DND-41 (cell line): ENCODE data around the gene BFSP2.

Experiments used
- ATAC-seq: fragments of 200-7000 bp; cut with Tn5 transposase; 3 replicates; pipeline ENCODE4 v1.9.1; 2021; ENCODE audit warnings: low read depth; ENCODE audit not compliant: insufficient read depth
- DNase-seq: peaks from one replicate; pipeline ENCODE4 v3.0.0-alpha.2; 2020
- H2AFZ ChIP-seq: 2 replicates; pipeline ENCODE4 v1.6.0; 2012; ENCODE audit warnings: low read depth, low read length
- H3K27ac ChIP-seq: 2 replicates; pipeline ENCODE4 v1.5.1; 2012; ENCODE audit warnings: low read length, inconsistent platforms
- H3K27me3 ChIP-seq: fragments of 200-600 bp; sonication (generic); 2 replicates; pipeline ENCODE4 v1.6.0; 2012; ENCODE audit warnings: low read length, mild to moderate bottlenecking, inconsistent platforms; ENCODE audit not compliant: insufficient read depth, poor library complexity
- H3K36me3 ChIP-seq: 2 replicates; pipeline ENCODE4 v1.5.1; 2012; ENCODE audit warnings: low read length, inconsistent platforms; ENCODE audit not compliant: insufficient read depth
- H3K4me1 ChIP-seq: 2 replicates; pipeline ENCODE4 v1.5.1; 2012; ENCODE audit warnings: mild to moderate bottlenecking, low read length; ENCODE audit not compliant: insufficient read depth
- H3K4me2 ChIP-seq: 2 replicates; pipeline ENCODE4 v1.6.0; 2012; ENCODE audit warnings: mild to moderate bottlenecking, moderate library complexity, low read length, inconsistent platforms; ENCODE audit not compliant: insufficient read depth
- H3K4me3 ChIP-seq, 2 experiments: fragments of 200-600 bp in 1 of 2; shearing (Covaris generic) in 1 of 2; 2 replicates each; pipeline ENCODE4 v1.5.1; 2012 to 2016; ENCODE audit warnings: inconsistent platforms in 2 of 2, low read length in 2 of 2, mild to moderate bottlenecking in 2 of 2, low read depth in 1 of 2, moderate library complexity in 1 of 2
- H3K79me2 ChIP-seq: 2 replicates; pipeline ENCODE4 v1.6.0; 2012; ENCODE audit warnings: low read length, inconsistent platforms; ENCODE audit not compliant: insufficient read depth
- H3K9ac ChIP-seq: 2 replicates; pipeline ENCODE4 v1.6.0; 2012; ENCODE audit warnings: low read depth, mild to moderate bottlenecking, inconsistent platforms, low read length, moderate library complexity
- H3K9me3 ChIP-seq: 2 replicates; pipeline ENCODE4 v1.5.1; 2012; ENCODE audit warnings: low read length, moderate library complexity, mild to moderate bottlenecking, inconsistent platforms; ENCODE audit not compliant: insufficient read depth, severe bottlenecking
- H4K20me1 ChIP-seq: 2 replicates; pipeline ENCODE4 v1.6.0; 2012; ENCODE audit warnings: low read length; ENCODE audit not compliant: insufficient read depth
- EZH2 ChIP-seq: IDR thresholded peaks from 3 replicates; pipeline ENCODE4 v1.6.1; 2012; ENCODE audit warnings: borderline replicate concordance, low read depth, mild to moderate bottlenecking, moderate library complexity, low read length, inconsistent platforms; ENCODE audit not compliant: severe bottlenecking
- TF ChIP-seq, protein P1 (sequence below): IDR thresholded peaks from 2 replicates; pipeline ENCODE4 v1.5.1; 2012; ENCODE audit warnings: borderline replicate concordance, low read length, moderate library complexity, mild to moderate bottlenecking; ENCODE audit not compliant: poor library complexity, severe bottlenecking; ENCODE audit errors: extremely low read depth

BFSP2 gene

DNA sequence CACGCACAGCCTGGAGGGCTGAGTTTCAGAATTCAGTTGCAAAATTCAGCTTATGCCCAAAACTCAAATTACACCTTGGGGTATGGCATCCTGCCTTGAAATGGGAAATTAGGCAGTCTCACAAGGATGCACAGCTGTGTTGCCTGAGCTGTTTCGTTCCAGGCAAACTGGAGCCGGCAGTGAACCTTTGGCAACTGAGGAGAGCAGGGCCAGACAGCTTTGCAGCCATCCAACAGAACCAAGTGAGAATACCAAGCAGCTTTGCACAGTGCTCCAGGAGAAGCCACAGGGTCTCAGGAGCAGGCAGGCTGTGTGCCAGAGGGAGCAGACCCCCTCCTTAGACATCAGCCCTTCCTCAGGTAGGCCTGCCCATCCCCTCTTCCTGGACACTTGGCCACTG is 32.5 kb upstream of the BFSP2 start:
- Histone ChIP-seq H3K4me2 (no peak overlapping the region), H3K27me3 (peaks cover 4% of the 10 kb centered on the region), H3K36me3 (no peaks in the 10 kb centered on the region), H3K9me3 (no peaks in the 10 kb centered on the region), H2AFZ (no peak overlapping the region), H3K4me1 (no peaks in the 10 kb centered on the region), H3K4me3 (no peak overlapping the region), H3K79me2 (no peaks in the 10 kb centered on the region), H3K9ac (no peak overlapping the region), H4K20me1 (no peaks in the 10 kb centered on the region), H3K27ac (no peak overlapping the region)
- TF ChIP-seq EZH2, result no peak
- TF ChIP-seq, protein P1, sequence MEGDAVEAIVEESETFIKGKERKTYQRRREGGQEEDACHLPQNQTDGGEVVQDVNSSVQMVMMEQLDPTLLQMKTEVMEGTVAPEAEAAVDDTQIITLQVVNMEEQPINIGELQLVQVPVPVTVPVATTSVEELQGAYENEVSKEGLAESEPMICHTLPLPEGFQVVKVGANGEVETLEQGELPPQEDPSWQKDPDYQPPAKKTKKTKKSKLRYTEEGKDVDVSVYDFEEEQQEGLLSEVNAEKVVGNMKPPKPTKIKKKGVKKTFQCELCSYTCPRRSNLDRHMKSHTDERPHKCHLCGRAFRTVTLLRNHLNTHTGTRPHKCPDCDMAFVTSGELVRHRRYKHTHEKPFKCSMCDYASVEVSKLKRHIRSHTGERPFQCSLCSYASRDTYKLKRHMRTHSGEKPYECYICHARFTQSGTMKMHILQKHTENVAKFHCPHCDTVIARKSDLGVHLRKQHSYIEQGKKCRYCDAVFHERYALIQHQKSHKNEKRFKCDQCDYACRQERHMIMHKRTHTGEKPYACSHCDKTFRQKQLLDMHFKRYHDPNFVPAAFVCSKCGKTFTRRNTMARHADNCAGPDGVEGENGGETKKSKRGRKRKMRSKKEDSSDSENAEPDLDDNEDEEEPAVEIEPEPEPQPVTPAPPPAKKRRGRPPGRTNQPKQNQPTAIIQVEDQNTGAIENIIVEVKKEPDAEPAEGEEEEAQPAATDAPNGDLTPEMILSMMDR, result no peak
- ATAC-seq, result no peak
- DNase-seq, result no peak

DNA sequence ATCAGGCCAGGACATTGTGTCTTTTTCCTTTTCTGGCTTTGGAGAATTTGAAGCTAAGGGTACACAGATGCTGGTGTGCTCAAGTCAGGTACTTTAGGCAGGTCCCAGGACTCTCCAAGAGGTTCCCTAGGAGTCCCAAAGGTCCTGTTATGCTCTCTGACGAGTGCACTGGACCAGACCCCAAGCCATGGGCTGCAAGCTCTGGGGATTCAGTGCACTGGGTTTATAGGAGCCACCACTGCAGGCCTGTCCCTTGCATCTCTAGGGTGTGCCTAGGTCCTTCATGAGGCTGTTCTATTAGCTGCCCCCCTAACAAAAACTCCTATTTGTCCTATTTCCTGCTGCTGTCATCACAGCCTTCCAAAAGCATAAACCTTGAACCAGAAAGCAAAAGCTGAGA is 31.9 kb upstream of the BFSP2 start:
- no peak overlapping the region for H3K27ac ChIP-seq
- H3K27me3 ChIP-seq, result peaks cover 4% of the 10 kb centered on the region
- ATAC-seq (no peak), DNase-seq (no peak)
- no peak overlapping the region for H3K4me3 ChIP-seq
- no peaks in the 10 kb centered on the region for H3K36me3 ChIP-seq
- no peak for TF ChIP-seq EZH2
- TF ChIP-seq, protein P1, result no peak
- no peak overlapping the region for H3K4me2 ChIP-seq
- H3K9me3 ChIP-seq, result no peaks in the 10 kb centered on the region
- H4K20me1 ChIP-seq, result no peaks in the 10 kb centered on the region
- H2AFZ ChIP-seq, result no peak overlapping the region
- H3K9ac ChIP-seq, result no peak overlapping the region
- no peaks in the 10 kb centered on the region for H3K79me2 ChIP-seq
- H3K4me1 ChIP-seq, result no peaks in the 10 kb centered on the region

DNA sequence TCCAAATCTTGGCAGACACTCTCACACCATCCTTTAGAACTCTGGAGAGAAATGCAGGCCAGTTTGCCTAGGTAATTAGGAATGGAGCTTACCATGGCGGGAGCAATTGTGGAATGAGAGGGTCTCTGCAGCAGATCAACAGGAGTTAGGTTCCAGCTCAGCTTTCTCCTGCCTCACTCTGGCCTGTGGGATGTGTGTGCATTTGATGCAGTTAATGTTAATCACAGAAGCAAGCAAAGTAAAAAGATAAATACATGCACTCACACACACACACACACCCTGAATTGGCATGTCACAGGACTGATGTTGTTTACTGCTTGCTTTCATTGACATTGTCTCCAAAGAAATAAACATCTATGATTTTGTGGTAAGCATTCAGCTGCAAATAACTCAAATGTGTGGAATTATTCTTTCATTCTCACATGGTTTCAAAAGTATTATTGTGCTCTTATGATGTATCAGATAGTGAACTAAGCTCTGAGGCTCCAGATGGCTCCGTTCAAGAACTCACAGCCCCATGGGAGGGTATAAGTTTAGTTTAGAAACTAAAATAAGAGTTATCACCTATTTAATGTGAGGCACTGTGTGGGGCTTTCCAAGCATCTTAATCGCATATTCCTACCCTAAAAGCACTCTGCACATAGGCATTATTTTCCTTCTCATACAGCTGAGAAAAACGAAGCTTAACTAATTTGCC is 31.3 kb upstream of the BFSP2 start:
- no peak overlapping the region for H3K27ac ChIP-seq
- H2AFZ ChIP-seq, result no peak overlapping the region
- no peaks in the 10 kb centered on the region for H3K4me1 ChIP-seq
- H3K9me3 ChIP-seq, result no peaks in the 10 kb centered on the region
- H3K4me2 ChIP-seq, result no peak overlapping the region
- peaks cover 4% of the 10 kb centered on the region for H3K27me3 ChIP-seq
- no peak overlapping the region for H3K4me3 ChIP-seq
- H3K9ac ChIP-seq, result no peak overlapping the region
- no peaks in the 10 kb centered on the region for H3K79me2 ChIP-seq
- ATAC-seq, result no peak
- no peaks in the 10 kb centered on the region for H3K36me3 ChIP-seq
- no peaks in the 10 kb centered on the region for H4K20me1 ChIP-seq
- no peak for DNase-seq
- no peak for TF ChIP-seq EZH2
- TF ChIP-seq, protein P1, result no peak

DNA sequence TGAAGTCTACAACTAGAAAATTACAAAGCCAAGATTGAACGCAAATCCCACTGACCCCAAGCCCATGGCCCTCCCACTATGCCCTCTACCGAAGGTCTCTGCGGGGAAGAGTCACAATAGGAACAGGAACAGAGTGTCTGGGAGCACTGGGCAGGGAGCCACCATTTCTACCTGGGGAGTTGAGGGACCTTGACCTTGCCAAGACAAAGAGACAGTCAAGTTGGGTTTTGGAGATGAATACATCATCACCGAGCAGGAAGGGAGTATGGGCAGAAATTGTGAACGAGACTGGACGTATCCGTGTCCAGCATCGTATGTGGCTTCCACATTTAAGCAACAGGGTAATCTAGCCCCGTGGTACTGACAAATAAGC is 30.8 kb upstream of the BFSP2 start:
- Histone ChIP-seq H3K4me2 (no peak overlapping the region), H3K36me3 (no peaks in the 10 kb centered on the region), H3K9ac (no peak overlapping the region), H3K79me2 (no peaks in the 10 kb centered on the region), H3K27me3 (peaks cover 4% of the 10 kb centered on the region), H2AFZ (no peak overlapping the region), H3K4me3 (no peak overlapping the region), H3K27ac (no peak overlapping the region), H3K9me3 (no peaks in the 10 kb centered on the region), H4K20me1 (no peaks in the 10 kb centered on the region), H3K4me1 (no peaks in the 10 kb centered on the region)
- DNase-seq (no peak), ATAC-seq (no peak)
- TF ChIP-seq, protein P1, result no peak
- no peak for TF ChIP-seq EZH2
